HG03095 (cell line): ENCODE measurements around the gene THOC6.
"Not testable (repeated sequence)": the region's sequence is repeated elsewhere in the genome, so short reads cannot be mapped to it uniquely, and the experiment has no call there.

Experiments
- ATAC-seq: cut with Tn5 transposase; IDR thresholded peaks from one replicate; pipeline ENCODE4 v1.9.1; 2021; ENCODE audit warnings: moderate library complexity; ENCODE audit not compliant: unreplicated experiment

THOC6 gene

DNA sequence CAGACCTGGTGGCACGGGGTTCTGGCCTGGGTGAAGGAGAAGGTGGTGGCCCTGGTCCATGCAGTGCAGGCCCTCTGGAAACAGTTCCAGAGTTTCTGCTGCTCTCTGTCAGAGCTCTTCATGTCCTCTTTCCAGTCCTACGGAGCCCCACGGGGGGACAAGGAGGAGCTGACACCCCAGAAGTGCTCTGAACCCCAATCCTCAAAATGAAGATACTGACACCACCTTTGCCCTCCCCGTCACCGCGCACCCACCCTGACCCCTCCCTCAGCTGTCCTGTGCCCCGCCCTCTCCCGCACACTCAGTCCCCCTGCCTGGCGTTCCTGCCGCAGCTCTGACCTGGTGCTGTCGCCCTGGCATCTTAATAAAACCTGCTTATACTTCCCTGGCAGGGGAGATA, 45.3 kb downstream of the THOC6 start:
- ATAC-seq, result not testable (repeated sequence)

DNA sequence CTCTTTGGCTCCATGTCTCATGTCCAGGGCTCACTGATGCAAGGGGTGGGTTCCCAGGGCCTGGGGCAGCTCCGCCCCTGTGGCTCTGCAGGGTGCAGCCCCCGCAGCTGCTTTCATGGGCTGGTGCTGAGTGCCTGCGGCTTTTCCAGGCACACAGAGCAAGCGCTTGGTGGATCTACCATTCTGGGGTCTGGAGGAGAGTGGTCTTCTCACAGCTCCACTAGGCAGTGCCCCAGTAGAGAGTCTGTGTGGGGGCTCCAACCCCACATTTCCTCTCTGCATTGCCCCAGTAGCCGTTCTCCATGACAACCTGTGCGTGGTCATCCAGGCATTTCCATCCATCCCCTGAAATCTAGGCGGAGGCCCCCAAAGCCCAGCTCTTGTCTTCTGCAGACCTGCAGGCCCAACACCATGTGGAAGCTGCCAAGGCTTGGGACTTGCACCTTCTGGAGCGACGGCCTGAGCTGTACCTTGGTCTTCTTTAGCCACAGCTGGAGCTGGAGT, 46.8 kb downstream of the THOC6 start:
- ATAC-seq, result no peak

DNA sequence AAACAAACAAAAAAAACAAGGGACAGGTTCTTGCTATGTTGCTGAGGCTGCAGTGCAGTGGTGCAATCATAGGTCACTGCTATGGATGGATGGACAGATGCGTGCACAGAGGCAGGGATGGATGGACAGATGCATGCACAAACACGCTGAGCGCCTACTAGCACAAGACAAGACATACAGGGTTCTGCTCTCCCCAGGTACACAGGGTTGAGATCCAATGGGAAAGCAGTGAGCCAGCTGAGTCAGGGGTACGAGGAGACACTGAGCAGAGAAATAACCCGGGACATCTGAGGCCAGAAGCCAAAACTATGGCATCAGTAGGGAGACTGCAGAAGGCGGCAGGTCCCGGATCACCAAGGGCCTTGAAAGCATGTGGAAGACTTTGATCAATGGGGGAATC, 47.8 kb downstream of the THOC6 start:
- no peak for ATAC-seq

DNA sequence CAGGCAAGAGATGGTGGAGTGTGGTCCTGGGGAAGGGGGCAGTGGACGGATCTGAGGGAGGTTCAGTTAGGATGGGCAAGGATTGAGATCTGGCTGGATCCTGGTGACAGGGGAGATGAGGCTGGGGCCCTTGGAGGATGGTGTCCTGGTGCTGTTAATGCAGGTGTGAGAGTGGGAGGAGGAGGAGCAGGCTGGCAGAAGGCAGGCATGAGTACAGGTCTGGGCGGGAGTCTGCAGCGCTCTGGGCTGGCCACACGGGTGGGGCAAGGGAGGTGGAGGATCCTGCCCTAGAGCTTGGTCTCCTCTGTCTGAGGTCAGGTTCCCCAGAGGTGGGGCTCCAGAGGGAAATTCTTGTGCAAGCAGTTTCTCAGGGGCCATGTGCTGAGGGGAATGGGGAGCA, 48.3 kb downstream of the THOC6 start:
- ATAC-seq, result not testable (repeated sequence)

DNA sequence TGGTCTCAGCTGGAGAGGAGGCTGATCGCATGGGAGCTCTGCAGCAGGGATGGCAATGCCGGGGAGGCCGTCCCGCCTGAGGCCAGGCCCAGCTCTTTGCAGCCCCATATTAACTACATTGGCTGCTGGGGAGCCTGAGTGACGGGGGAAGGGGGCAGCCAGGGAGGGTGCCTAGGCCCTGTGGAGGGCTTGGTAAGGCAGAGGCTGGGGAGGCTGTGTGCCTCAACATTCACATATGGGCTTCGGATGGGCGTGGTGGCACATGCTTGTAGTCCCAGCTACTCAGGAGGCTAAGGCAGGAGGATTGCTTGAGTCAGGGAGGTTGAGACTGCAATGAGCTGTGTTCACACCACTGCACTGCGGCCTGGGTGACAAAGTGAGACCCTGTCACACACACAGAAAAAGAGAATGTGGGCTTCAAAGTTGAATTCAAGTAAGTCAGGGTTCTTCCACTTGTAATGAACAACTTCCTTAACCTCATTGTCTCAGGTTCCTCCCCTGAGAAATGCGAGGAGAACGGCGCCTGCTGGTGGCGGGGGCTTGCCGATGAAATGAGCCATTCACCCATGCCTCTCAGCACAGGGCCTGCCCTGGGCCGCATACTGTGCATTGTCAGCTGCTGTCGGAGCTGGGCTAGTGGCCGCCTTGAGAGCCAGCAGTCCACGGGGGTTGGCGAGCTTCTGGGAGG, 48.9 kb downstream of the THOC6 start:
- not testable (repeated sequence) for ATAC-seq

DNA sequence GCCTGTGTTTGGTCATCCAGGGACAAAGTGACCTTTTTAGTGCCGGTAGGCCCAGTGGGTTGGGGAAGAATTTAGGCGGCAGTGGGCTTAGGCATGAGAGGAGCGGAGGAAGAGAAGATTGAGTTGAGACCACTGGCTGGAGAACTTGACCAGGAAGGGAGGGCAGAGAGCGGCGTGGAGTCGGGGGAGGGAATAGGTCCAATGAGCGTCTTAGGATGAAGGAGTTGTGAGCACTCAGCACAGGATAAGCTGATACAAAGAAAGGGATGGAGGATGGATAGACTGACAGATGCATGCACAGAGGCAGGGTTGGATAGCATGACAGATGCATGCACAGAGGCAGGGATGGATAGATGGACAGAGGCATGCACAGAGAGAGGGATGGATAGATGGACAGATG, 49.6 kb downstream of the THOC6 start:
- ATAC-seq, result no peak

DNA sequence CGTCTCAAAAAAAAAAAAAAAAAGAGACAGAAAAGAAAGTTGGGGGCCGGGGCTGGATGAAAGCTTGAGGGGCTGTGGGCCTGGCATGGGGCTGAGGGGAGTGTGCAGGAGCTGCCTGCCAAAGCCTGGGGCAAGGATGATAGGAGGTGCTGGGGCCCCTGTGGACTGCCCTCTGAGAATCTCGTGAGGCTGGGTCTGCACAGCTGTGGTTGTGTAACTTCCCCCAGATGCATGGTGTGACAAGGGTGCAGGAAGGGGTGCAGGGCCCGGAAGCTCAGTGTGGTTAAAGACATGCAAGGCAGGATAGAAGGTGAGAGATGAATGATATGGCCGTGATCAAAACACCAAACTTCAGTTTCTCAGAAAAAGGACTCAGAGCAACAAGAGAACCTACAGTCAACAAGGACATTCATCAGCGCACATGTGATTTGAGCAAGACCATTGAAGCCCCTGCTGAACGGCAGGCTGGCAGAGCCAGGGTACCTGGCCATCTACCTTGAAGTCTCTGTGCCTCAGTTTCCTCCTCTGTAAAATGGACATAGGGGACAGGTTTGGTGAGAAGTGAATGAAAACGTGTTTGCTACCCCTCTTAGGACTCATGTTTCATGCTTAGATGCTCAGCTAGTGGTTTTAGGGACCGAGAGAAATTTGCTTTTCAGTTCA, 51.2 kb downstream of the THOC6 start:
- peak; percentile 68 for ATAC-seq

DNA sequence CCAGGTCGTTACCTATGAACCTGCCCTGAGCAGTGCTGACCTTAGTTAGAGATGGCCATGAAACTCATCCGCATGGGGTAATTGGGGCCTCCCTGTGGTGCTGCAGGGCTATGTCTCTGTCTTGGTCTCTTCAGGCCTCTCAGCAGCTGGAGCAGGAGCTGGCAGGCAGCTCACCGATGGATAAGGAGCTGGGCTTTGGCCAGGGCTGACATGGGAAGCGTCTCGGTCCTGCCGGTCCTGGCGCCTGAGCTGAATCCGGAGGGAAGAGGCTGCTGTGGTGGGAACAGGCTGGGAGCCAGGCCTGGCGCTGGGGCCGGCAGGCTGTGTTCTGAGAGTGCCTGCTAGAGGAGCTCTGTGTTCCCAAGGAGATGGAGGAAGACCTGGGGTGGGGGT, 51.7 kb downstream of the THOC6 start:
- no peak for ATAC-seq

DNA sequence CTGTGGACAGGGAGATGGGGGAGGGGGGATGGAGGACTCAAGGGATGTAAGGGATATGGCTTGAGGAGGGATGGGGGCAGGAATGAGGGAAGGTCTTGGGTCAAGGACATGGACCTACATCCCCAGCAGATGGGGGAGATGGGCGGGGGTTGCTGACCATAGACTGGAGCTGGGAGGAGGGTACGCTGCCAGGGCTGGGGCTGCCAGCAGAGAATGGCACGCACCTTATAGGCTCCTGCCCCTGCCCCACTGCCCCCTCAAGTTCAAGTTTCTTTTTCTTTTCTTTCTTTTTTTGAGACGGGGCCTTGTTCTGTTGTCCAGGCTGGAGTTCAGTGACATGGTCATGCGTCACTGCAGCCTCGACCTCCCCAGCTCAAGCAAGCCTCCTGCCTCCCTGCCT, 52.1 kb downstream of the THOC6 start:
- ATAC-seq, result not testable (repeated sequence)

DNA sequence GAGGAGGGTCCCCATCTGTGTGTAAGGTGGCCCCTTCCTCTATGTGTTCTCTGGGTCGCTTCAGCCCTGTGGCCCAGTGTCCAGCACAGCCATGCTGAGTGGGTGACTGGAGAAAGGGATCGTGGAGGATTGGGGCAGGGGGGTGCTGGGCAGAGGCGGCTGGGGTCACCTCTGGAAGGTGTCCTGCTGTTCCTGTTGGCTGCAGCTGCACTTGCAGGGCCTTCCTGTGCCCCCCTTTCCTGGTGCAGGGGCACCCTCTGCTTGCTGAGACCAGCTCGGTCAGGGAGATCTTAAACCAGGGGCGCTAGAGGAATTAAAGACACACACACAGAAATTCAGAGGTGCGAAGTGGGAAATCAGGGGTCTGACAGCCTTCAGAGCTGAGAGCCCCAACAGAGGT, 52.7 kb downstream of the THOC6 start:
- ATAC-seq, result no peak
